Mesenchymal stem cell (in vitro differentiated cells and primary cell): ENCODE data around the gene SCNN1A.

Source experiments
- DNase-seq: peaks from one replicate; pipeline ENCODE4 v3.0.0-alpha.2; 2013
- H2AFZ ChIP-seq: one replicate; pipeline ENCODE4 v1.6.1; 2013; ENCODE audit warnings: low read depth, mild to moderate bottlenecking, control low read depth, inconsistent platforms, low read length, moderate library complexity
- H2AK5ac ChIP-seq: 2 replicates; pipeline ENCODE4 v1.6.1; 2013; ENCODE audit warnings: low read length, moderate library complexity, mild to moderate bottlenecking, inconsistent platforms; ENCODE audit not compliant: severe bottlenecking
- H2BK120ac ChIP-seq: one replicate; pipeline ENCODE4 v1.6.1; 2013; ENCODE audit warnings: low read depth, mild to moderate bottlenecking, inconsistent platforms, low read length, moderate library complexity
- H2BK12ac ChIP-seq, 2 experiments: one replicate each; pipeline ENCODE4 v1.6.1; 2013; ENCODE audit warnings: inconsistent platforms in 2 of 2, low read length in 2 of 2, mild to moderate bottlenecking in 2 of 2, moderate library complexity in 2 of 2, control low read depth in 1 of 2
- H2BK15ac ChIP-seq: one replicate; pipeline ENCODE4 v1.6.1; 2013; ENCODE audit warnings: mild to moderate bottlenecking, low read depth, inconsistent platforms; ENCODE audit not compliant: poor library complexity, severe bottlenecking
- H2BK5ac ChIP-seq: 2 replicates; pipeline ENCODE4 v1.6.1; 2013; ENCODE audit warnings: low read depth, mild to moderate bottlenecking, low read length, control low read depth, inconsistent platforms; ENCODE audit not compliant: poor library complexity, severe bottlenecking
- H3K14ac ChIP-seq, 2 experiments: one replicate each; pipeline ENCODE4 v1.6.1; 2013; ENCODE audit warnings: inconsistent platforms in 2 of 2, low read length in 2 of 2, control low read depth in 1 of 2, mild to moderate bottlenecking in 1 of 2, moderate library complexity in 1 of 2
- H3K18ac ChIP-seq, 2 experiments: one replicate each; pipeline ENCODE4 v1.6.1; 2013; ENCODE audit warnings: inconsistent platforms in 2 of 2, low read length in 2 of 2, control low read depth in 1 of 2, low read depth in 1 of 2, mild to moderate bottlenecking in 1 of 2
- H3K23ac ChIP-seq, 2 experiments: one replicate each; pipeline ENCODE4 v1.6.1; 2013; ENCODE audit warnings: inconsistent platforms in 2 of 2, low read length in 2 of 2, mild to moderate bottlenecking in 2 of 2, moderate library complexity in 2 of 2, control low read depth in 1 of 2
- H3K27ac ChIP-seq: 2 replicates; pipeline ENCODE4 v1.5.1; 2013; ENCODE audit warnings: mild to moderate bottlenecking, moderate library complexity, low read length, control low read depth, inconsistent platforms; ENCODE audit not compliant: poor library complexity, severe bottlenecking
- H3K27me3 ChIP-seq, 2 experiments: 2 replicates each; pipeline versions ENCODE4 v1.6.1 to v1.7.0; 2013; ENCODE audit warnings: low read length in 2 of 2, mild to moderate bottlenecking in 2 of 2, moderate library complexity in 2 of 2, control low read depth in 1 of 2, inconsistent platforms in 1 of 2; ENCODE audit not compliant: control insufficient read depth in 1 of 2, insufficient read depth in 1 of 2
- H3K36me3 ChIP-seq, 2 experiments: 2 replicates each; pipeline versions ENCODE4 v1.6.1 to v1.7.0; 2013; ENCODE audit warnings: low read length in 2 of 2, control low read depth in 1 of 2, inconsistent platforms in 1 of 2, low read depth in 1 of 2, mild to moderate bottlenecking in 1 of 2; ENCODE audit not compliant: insufficient read depth in 2 of 2, control insufficient read depth in 1 of 2
- H3K4ac ChIP-seq, 2 experiments: one replicate each; pipeline ENCODE4 v1.6.1; 2013; ENCODE audit warnings: inconsistent platforms in 2 of 2, low read length in 2 of 2, mild to moderate bottlenecking in 2 of 2, moderate library complexity in 2 of 2, control low read depth in 1 of 2, low read depth in 1 of 2
- H3K4me1 ChIP-seq: 2 replicates; pipeline ENCODE4 v1.6.1; 2013; ENCODE audit warnings: low read depth, low read length, control low read depth; ENCODE audit not compliant: control insufficient read depth, insufficient read depth
- H3K4me2 ChIP-seq: 2 replicates; pipeline ENCODE4 v1.6.1; 2013; ENCODE audit warnings: low read length, mild to moderate bottlenecking, inconsistent platforms; ENCODE audit not compliant: poor library complexity, severe bottlenecking
- H3K4me3 ChIP-seq, 2 experiments: 2 replicates each; pipeline versions ENCODE4 v1.5.1 to v1.7.0; 2013; ENCODE audit warnings: low read length in 2 of 2, mild to moderate bottlenecking in 2 of 2, control low read depth in 1 of 2, low read depth in 1 of 2; ENCODE audit not compliant: insufficient read depth in 1 of 2
- H3K79me1 ChIP-seq: replicated peaks from 2 replicates; pipeline ENCODE4 v1.6.1; 2013; ENCODE audit warnings: mild to moderate bottlenecking, control low read depth, low read length, inconsistent platforms; ENCODE audit not compliant: poor library complexity, severe bottlenecking
- H3K9ac ChIP-seq: 2 replicates; pipeline ENCODE4 v1.7.0; 2013; ENCODE audit warnings: mild to moderate bottlenecking, low read length, moderate library complexity
- H3K9me3 ChIP-seq: 2 replicates; pipeline ENCODE4 v1.7.0; 2013; ENCODE audit warnings: mild to moderate bottlenecking, low read length; ENCODE audit not compliant: control insufficient read depth
- H4K8ac ChIP-seq: one replicate; pipeline ENCODE4 v1.6.1; 2013; ENCODE audit warnings: inconsistent platforms, mild to moderate bottlenecking, low read length, moderate library complexity
- H4K91ac ChIP-seq: one replicate; pipeline ENCODE4 v1.6.1; 2013; ENCODE audit warnings: mild to moderate bottlenecking, low read length, inconsistent platforms
- WGBS: methylation state at CpG from one replicate; pipeline ENCODE4 v1.1.7; 2013; ENCODE audit warnings: mixed read lengths; 5-methylcytosine and 5-hydroxymethylcytosine counted together

The SCNN1A gene

GRCh38 chr12:6307529-6307928 is 67.8 kb downstream of the SCNN1A start:
- no peaks in the 10 kb centered on the region for H3K9me3 ChIP-seq
- WGBS = 71% methylated on average over 5 of the region's 5 CpGs

GRCh38 chr12:6306599-6307220 is 68.7 kb downstream of the SCNN1A start:
- H3K4me1 ChIP-seq = peaks cover 12% of the 10 kb centered on the region
- 92% methylated on average over 11 of the region's 11 CpGs for WGBS

More at GRCh38 chr12:6307529-6307928, 67.8 kb downstream of the SCNN1A start:
- Histone ChIP-seq H2BK15ac (no peak overlapping the region), H3K4me1 (peaks cover 14% of the 10 kb centered on the region), H4K8ac (no peak overlapping the region), H3K27me3 (peaks cover 16 to 42% of the 10 kb centered on the region in 2 experiments), H3K79me1 (no peaks in the 10 kb centered on the region), H2AK5ac (no peak overlapping the region), H3K4ac (no peak overlapping the region), H3K9ac (no peak overlapping the region), H3K4me3 (no peak overlapping the region), H2BK12ac (no peak overlapping the region), H3K23ac (no peak overlapping the region), H3K27ac (no peak overlapping the region), H3K36me3 (no peaks in the 10 kb centered on the region), H3K4me2 (no peak overlapping the region), H3K18ac (no peak overlapping the region), H4K91ac (no peak overlapping the region), H2BK120ac (no peak overlapping the region), H3K14ac (no peak overlapping the region), H2BK5ac (no peak overlapping the region), H2AFZ (no peak overlapping the region)
- DNase-seq = no peak

GRCh38 chr12:6306151-6306550 is 69.2 kb downstream of the SCNN1A start:
- H3K23ac ChIP-seq = no peak overlapping the region
- no peak overlapping the region for H4K8ac ChIP-seq
- H3K9ac ChIP-seq = no peak overlapping the region
- no peak overlapping the region for H3K4me2 ChIP-seq
- no peak overlapping the region for H4K91ac ChIP-seq
- no peak overlapping the region for H2AFZ ChIP-seq
- H2BK120ac ChIP-seq = no peak overlapping the region
- H3K79me1 ChIP-seq = no peaks in the 10 kb centered on the region
- peaks cover 12% of the 10 kb centered on the region for H3K4me1 ChIP-seq
- H3K9me3 ChIP-seq = no peaks in the 10 kb centered on the region
- no peaks in the 10 kb centered on the region for H3K36me3 ChIP-seq
- no peak overlapping the region for H3K4ac ChIP-seq
- no peak for DNase-seq
- H3K18ac ChIP-seq = no peak overlapping the region
- no peak overlapping the region for H3K27ac ChIP-seq
- 68% methylated on average over 6 of the region's 6 CpGs for WGBS
- H2BK15ac ChIP-seq = no peak overlapping the region
- H2BK12ac ChIP-seq = no peak overlapping the region
- no peak overlapping the region for H3K4me3 ChIP-seq
- H2AK5ac ChIP-seq = no peak overlapping the region
- peaks cover 14 to 39% of the 10 kb centered on the region in 2 experiments for H3K27me3 ChIP-seq
- no peak overlapping the region for H2BK5ac ChIP-seq
- H3K14ac ChIP-seq = no peak overlapping the region

More at GRCh38 chr12:6306599-6307220, 68.7 kb downstream of the SCNN1A start:
- Histone ChIP-seq H3K4me3 (no peak overlapping the region), H2BK120ac (no peak overlapping the region), H2AK5ac (no peak overlapping the region), H3K36me3 (no peaks in the 10 kb centered on the region), H3K4me2 (no peak overlapping the region), H4K91ac (no peak overlapping the region), H3K18ac (no peak overlapping the region), H3K23ac (no peak overlapping the region), H2BK5ac (no peak overlapping the region), H3K4ac (no peak overlapping the region), H2AFZ (no peak overlapping the region), H3K27ac (no peak overlapping the region), H4K8ac (peak overlapping the region; percentile 31), H3K14ac (no peak overlapping the region), H3K9me3 (no peaks in the 10 kb centered on the region), H3K79me1 (no peaks in the 10 kb centered on the region), H3K9ac (no peak overlapping the region), H2BK12ac (no peak overlapping the region), H3K27me3 (peaks cover 16 to 42% of the 10 kb centered on the region in 2 experiments), H2BK15ac (no peak overlapping the region)
- DNase-seq = no peak

GRCh38 chr12:6303071-6303470 is 72.3 kb downstream of the SCNN1A start:
- Histone ChIP-seq H4K91ac (no peak overlapping the region), H3K14ac (no peak overlapping the region), H4K8ac (no peak overlapping the region), H3K4me1 (no peaks in the 10 kb centered on the region), H3K27me3 (peaks cover 0 to 15% of the 10 kb centered on the region in 2 experiments), H2BK15ac (no peak overlapping the region), H3K9me3 (no peaks in the 10 kb centered on the region), H3K9ac (no peak overlapping the region), H3K36me3 (no peaks in the 10 kb centered on the region), H3K79me1 (no peaks in the 10 kb centered on the region), H3K4me2 (no peak overlapping the region), H2BK120ac (no peak overlapping the region), H3K18ac (no peak overlapping the region), H2BK5ac (no peak overlapping the region), H2AFZ (no peak overlapping the region), H2AK5ac (no peak overlapping the region), H3K4ac (no peak overlapping the region), H3K4me3 (no peak overlapping the region), H3K27ac (no peak overlapping the region), H2BK12ac (no peak overlapping the region), H3K23ac (no peak overlapping the region)
- 97% methylated on average over 5 of the region's 5 CpGs for WGBS
- no peak for DNase-seq
